ENCODE results near the gene CDK11B. TPM values are rescaled to one million over a fixed set of nuclear protein-coding genes. Genes with fewer than 3 reads are reported as not detected.
"Not testable (repeated sequence)": the region's sequence is repeated elsewhere in the genome, so short reads cannot be mapped to it uniquely, and the experiment has no call there.

CDK11B gene
- total RNA-seq, 1 experiment from 2014 or later, result 30.1 TPM

DNA sequence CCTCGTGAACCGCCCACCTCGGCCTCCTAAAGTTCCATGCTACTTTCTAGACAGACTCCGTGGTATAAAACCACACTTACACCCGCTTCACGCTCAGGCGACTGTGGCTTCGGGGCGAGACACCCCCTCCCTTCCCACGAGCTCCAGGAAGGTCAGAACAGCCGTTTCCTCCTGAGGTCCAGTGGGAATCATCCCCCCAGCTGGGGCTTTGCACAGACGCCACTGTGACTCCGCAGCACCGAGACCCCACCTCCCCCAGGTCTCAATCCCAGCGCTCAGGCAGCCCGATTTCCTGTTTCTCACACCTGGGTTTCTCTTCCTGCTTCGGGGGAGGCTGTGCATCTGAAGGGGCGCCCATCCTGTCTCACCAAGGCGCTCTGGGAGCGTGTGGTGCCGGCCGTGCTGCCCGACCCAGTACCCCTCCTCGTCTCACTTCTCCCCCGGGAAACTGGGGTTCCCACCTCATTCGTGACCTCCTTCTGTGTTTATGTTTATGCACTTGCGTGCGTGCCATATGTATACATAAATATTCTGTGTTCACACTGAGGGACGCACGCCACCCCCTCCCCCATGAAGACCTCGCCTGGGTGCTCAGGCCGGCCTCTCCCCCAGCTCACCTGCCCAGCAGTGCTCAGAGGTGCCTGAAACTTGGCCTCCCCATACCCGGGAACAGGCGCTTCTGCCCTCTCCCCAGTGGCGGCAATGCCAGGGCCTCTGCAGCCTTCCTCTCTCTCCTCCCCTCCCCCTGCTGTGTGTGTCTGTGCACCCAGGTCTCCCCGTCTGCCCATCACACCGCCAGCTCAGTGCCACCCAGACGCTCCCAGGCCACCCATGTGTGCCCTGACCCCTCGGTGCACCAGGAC is 19.1 kb upstream of the CDK11B start:
- H3K23me2 ChIP-seq (ENCODE audit: insufficient read length, low read depth, low read length, poor library complexity, severe bottlenecking), result no peaks in the 10 kb centered on the region
- Mint-ChIP-seq H3K4me3 (no peak overlapping the region; a peak in 1 of 5 replicates), H3K4me1 (peaks cover 19 to 27% of the 10 kb centered on the region in 2 experiments), H3K36me3 (ENCODE audit: insufficient read depth in 1 of 3, low read depth in 3 of 3) (peaks cover 0 to 13% (median 12%) of the 10 kb centered on the region in 3 experiments; a peak in 6 of 7 replicates), H3K9me3 (no peaks in the 10 kb centered on the region), H3K27me3 (ENCODE audit: low read depth) (no peaks in the 10 kb centered on the region), H3K27ac (peak overlapping the region; percentile 84 to 93 (median 85))
- H2BK15ac ChIP-seq (ENCODE audit: low read depth, low read length), result no peak overlapping the region
- H3K4me1 ChIP-seq (ENCODE audit: insufficient read depth, low read length), result no peaks in the 10 kb centered on the region; the same call in 1 of the 2 replicates
- H3K14ac ChIP-seq (ENCODE audit: insufficient read depth, low read length), result 0 out of 2 replicates have a peak overlapping the region, but pooled peaks have one; percentile 16
- H2BK5ac ChIP-seq (ENCODE audit: insufficient read length, low read length), result no peak overlapping the region
- H3K9me3 ChIP-seq (ENCODE audit: control insufficient read depth, low read depth, low read length), result no peaks in the 10 kb centered on the region
- no peaks in the 10 kb centered on the region for H3K27me3 ChIP-seq (ENCODE audit: insufficient read depth, low read length)
- no peak overlapping the region for H4K5ac ChIP-seq (ENCODE audit: insufficient read length, low read depth, low read length)
- no peak overlapping the region for H3K27ac ChIP-seq (ENCODE audit: insufficient read length, low read depth, low read length)
- no peak overlapping the region for H2AK5ac ChIP-seq (ENCODE audit: insufficient read length, low read length)
- H3K4me2 ChIP-seq (ENCODE audit: insufficient read depth, insufficient read length, low read length), result no peak overlapping the region
- no CpG with 5 or more reads among the region's 39 CpGs for WGBS (ENCODE audit: extremely low coverage, insufficient read length, low lambda C conversion rate)
- no peaks in the 10 kb centered on the region for H4K20me1 ChIP-seq (ENCODE audit: control insufficient read depth, insufficient read depth, insufficient read length)
- DNase-seq, result no peak
- no peak overlapping the region for H2BK12ac ChIP-seq (ENCODE audit: insufficient read length, low read depth, low read length)
- H4K91ac ChIP-seq (ENCODE audit: insufficient read length, low read depth, low read length), result no peak overlapping the region
- H3K23ac ChIP-seq (ENCODE audit: insufficient read length, low read depth, low read length), result no peak overlapping the region
- no peak overlapping the region for H2BK120ac ChIP-seq (ENCODE audit: low read depth, low read length, poor library complexity, severe bottlenecking)
- H3K79me1 ChIP-seq (ENCODE audit: insufficient read depth, low read depth, low read length, poor library complexity, severe bottlenecking), result no peaks in the 10 kb centered on the region
- H3T11ph ChIP-seq (ENCODE audit: low read length), result no peak overlapping the region
- no peak overlapping the region for H3K9ac ChIP-seq (ENCODE audit: extremely low read depth, insufficient read length, low read length)
- H3K4ac ChIP-seq (ENCODE audit: low read depth, low read length), result no peak overlapping the region
- no peak overlapping the region for H2BK20ac ChIP-seq (ENCODE audit: low read depth, low read length, poor library complexity, severe bottlenecking)
- H3K56ac ChIP-seq (ENCODE audit: insufficient read length, low read depth, low read length), result no peak overlapping the region
- TF ChIP-seq, protein P1, sequence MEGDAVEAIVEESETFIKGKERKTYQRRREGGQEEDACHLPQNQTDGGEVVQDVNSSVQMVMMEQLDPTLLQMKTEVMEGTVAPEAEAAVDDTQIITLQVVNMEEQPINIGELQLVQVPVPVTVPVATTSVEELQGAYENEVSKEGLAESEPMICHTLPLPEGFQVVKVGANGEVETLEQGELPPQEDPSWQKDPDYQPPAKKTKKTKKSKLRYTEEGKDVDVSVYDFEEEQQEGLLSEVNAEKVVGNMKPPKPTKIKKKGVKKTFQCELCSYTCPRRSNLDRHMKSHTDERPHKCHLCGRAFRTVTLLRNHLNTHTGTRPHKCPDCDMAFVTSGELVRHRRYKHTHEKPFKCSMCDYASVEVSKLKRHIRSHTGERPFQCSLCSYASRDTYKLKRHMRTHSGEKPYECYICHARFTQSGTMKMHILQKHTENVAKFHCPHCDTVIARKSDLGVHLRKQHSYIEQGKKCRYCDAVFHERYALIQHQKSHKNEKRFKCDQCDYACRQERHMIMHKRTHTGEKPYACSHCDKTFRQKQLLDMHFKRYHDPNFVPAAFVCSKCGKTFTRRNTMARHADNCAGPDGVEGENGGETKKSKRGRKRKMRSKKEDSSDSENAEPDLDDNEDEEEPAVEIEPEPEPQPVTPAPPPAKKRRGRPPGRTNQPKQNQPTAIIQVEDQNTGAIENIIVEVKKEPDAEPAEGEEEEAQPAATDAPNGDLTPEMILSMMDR (conservative IDR thresholded peaks at IDR 0.05), result no peak
- no peak overlapping the region for H3K18ac ChIP-seq (ENCODE audit: insufficient read length, low read depth, low read length)
- H4K8ac ChIP-seq (replicated peaks; ENCODE audit: insufficient read length, low read depth, low read length), result no peak overlapping the region
- H2AFZ ChIP-seq (ENCODE audit: low read length), result no peak overlapping the region
- peaks cover 2% of the 10 kb centered on the region; the same call in 1 of the 2 replicates for H3K79me2 ChIP-seq (ENCODE audit: insufficient read depth, low read length)

DNA sequence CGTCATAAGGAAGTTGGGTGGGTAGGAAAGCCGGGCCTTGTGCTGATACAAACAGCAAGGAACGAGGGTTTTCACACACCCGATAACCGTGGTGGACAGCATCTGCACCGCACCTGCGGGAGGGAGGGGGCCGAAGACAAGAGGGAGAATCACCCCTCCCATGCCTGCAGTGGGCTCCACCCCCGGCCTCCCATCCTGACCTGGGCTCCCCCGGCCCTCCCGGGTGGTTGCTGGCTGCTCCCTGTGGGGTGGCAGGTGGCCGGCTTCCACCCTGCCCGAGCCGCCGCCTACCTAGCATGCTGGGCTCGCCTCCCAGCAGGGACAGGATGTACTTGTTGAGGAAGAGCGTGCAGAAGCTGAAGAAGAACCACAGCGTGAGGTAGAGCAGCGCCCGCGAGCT is 17.3 kb upstream of the CDK11B start:
- not testable (repeated sequence) for H3T11ph ChIP-seq (ENCODE audit: low read length); H3K23me2 ChIP-seq (ENCODE audit: insufficient read length, low read depth, low read length, poor library complexity, severe bottlenecking); H3K27ac ChIP-seq (ENCODE audit: insufficient read length, low read depth, low read length); H3K56ac ChIP-seq (ENCODE audit: insufficient read length, low read depth, low read length); H3K4me2 ChIP-seq (ENCODE audit: insufficient read depth, insufficient read length, low read length); H3K9me3 ChIP-seq (ENCODE audit: control insufficient read depth, low read depth, low read length); H4K20me1 ChIP-seq (ENCODE audit: control insufficient read depth, insufficient read depth, insufficient read length); H2BK12ac ChIP-seq (ENCODE audit: insufficient read length, low read depth, low read length); H3K9me3 Mint-ChIP-seq; H3K79me2 ChIP-seq (ENCODE audit: insufficient read depth, low read length); H2BK5ac ChIP-seq (ENCODE audit: insufficient read length, low read length); H4K91ac ChIP-seq (ENCODE audit: insufficient read length, low read depth, low read length); H3K18ac ChIP-seq (ENCODE audit: insufficient read length, low read depth, low read length); H3K14ac ChIP-seq (ENCODE audit: insufficient read depth, low read length); H2BK20ac ChIP-seq (ENCODE audit: low read depth, low read length, poor library complexity, severe bottlenecking); H3K9ac ChIP-seq (ENCODE audit: extremely low read depth, insufficient read length, low read length); H3K27me3 ChIP-seq (ENCODE audit: insufficient read depth, low read length); H3K4me1 ChIP-seq (ENCODE audit: insufficient read depth, low read length); H4K8ac ChIP-seq (replicated peaks; ENCODE audit: insufficient read length, low read depth, low read length); H3K79me1 ChIP-seq (ENCODE audit: insufficient read depth, low read depth, low read length, poor library complexity, severe bottlenecking); H3K27me3 Mint-ChIP-seq (ENCODE audit: low read depth); H2AFZ ChIP-seq (ENCODE audit: low read length); H3K4ac ChIP-seq (ENCODE audit: low read depth, low read length); H3K23ac ChIP-seq (ENCODE audit: insufficient read length, low read depth, low read length); H4K5ac ChIP-seq (ENCODE audit: insufficient read length, low read depth, low read length); H2AK5ac ChIP-seq (ENCODE audit: insufficient read length, low read length); H2BK15ac ChIP-seq (ENCODE audit: low read depth, low read length); DNase-seq; H3K27ac Mint-ChIP-seq; H2BK120ac ChIP-seq (ENCODE audit: low read depth, low read length, poor library complexity, severe bottlenecking); H3K4me3 Mint-ChIP-seq
- whole genome bisulfite sequencing (ENCODE audit: extremely low coverage, insufficient read length, low lambda C conversion rate), result no CpG with 5 or more reads among the region's 21 CpGs
- Mint-ChIP-seq H3K4me1 (peaks cover 16 to 17% of the 10 kb centered on the region in 2 experiments), H3K36me3 (ENCODE audit: insufficient read depth in 1 of 3, low read depth in 3 of 3) (peaks cover 2 to 26% (median 22%) of the 10 kb centered on the region in 3 experiments; a peak in 6 of 7 replicates)

Measured in H9 (cell line).